ENCODE measurements around the gene RAB27B. TPM values are rescaled to one million over a fixed set of nuclear protein-coding genes. Genes with fewer than 3 reads are reported as not detected.

Gene RAB27B
- total and polyA plus RNA-seq, 2 of the 8 experiments (the other 6 are each of a cell fraction or from before 2014, with no cell fraction given) = 0.05 to 0.60 TPM

GRCh38 chr18:54786206-54786605 is 42.1 kb upstream of the RAB27B start:
- CTCF ChIA-PET (ENCODE audit: partially characterized antibody) = no interaction called here
- H3K36me3 ChIP-seq (ENCODE audit: control insufficient read depth in 2 of 4, insufficient read depth in 4 of 4, low read length in 3 of 4) = no peaks in the 10 kb centered on the region

More at GRCh38 chr18:54786206-54786605, 42.1 kb upstream of the RAB27B start:
- Histone ChIP-seq H2BK12ac (ENCODE audit: low read depth, low read length) (no peak overlapping the region), H3K4ac (replicated peaks; ENCODE audit: insufficient read length, low read depth, low read length) (no peak overlapping the region), H3K9me3 (ENCODE audit: insufficient read depth in 2 of 2, low read depth in 1 of 2, low read length in 1 of 2) (no peaks in the 10 kb centered on the region), H3K27me3 (replicated peaks in 1 of 4; ENCODE audit: control insufficient read depth in 3 of 4, extremely low read depth in 1 of 4, insufficient read depth in 3 of 4, low read length in 3 of 4) (no peaks in the 10 kb centered on the region), H3K4me3 (ENCODE audit: extremely low read depth in 1 of 4, insufficient read depth in 2 of 4, low read depth in 3 of 4, low read length in 4 of 4) (no peak overlapping the region), H2BK120ac (replicated peaks; ENCODE audit: low read depth, low read length) (no peak overlapping the region), H4K20me1 (replicated peaks in 1 of 2; ENCODE audit: control insufficient read depth in 1 of 2, insufficient read depth in 2 of 2, low read length in 2 of 2) (no peaks in the 10 kb centered on the region), H3K9ac (replicated peaks in 1 of 4; ENCODE audit: extremely low read depth in 1 of 4, low read depth in 3 of 4, low read length in 3 of 4) (no peak overlapping the region), H3K79me1 (ENCODE audit: low read depth, low read length) (no peaks in the 10 kb centered on the region), H3K14ac (ENCODE audit: insufficient read length) (no peak overlapping the region), H3K23me2 (ENCODE audit: low read depth, low read length) (no peaks in the 10 kb centered on the region), H2BK20ac (ENCODE audit: low read length) (no peak overlapping the region), H3K4me2 (ENCODE audit: insufficient read depth in 1 of 2, low read depth in 2 of 2, low read length in 2 of 2) (no peak overlapping the region), H4K91ac (replicated peaks; ENCODE audit: insufficient read length, low read length) (no peak overlapping the region), H2BK15ac (ENCODE audit: low read length) (no peak overlapping the region), H2AFZ (ENCODE audit: low read length) (no peak overlapping the region), H3K4me1 (replicated peaks in 1 of 4; ENCODE audit: control insufficient read depth in 3 of 4, insufficient read depth in 4 of 4, low read length in 3 of 4) (no peaks in the 10 kb centered on the region), H2AK5ac (ENCODE audit: low read depth, low read length) (no peak overlapping the region), H3K27ac (ENCODE audit: low read depth, low read length) (no peak overlapping the region), H3K18ac (ENCODE audit: extremely low read depth, low read length) (no peak overlapping the region), H4K5ac (ENCODE audit: insufficient read length, low read depth, low read length) (no peak overlapping the region), H2BK5ac (ENCODE audit: low read depth, low read length) (no peak overlapping the region), H4K8ac (ENCODE audit: extremely low read depth, insufficient read depth, low read length) (no peak overlapping the region), H3K56ac (replicated peaks; ENCODE audit: insufficient read length, low read depth, low read length) (no peak overlapping the region), H3K23ac (ENCODE audit: insufficient read length) (no peak overlapping the region), H3K79me2 (ENCODE audit: control insufficient read depth in 1 of 2, insufficient read depth in 2 of 2, low read length in 2 of 2) (no peaks in the 10 kb centered on the region)
- TF ChIP-seq TEAD4 (IDR thresholded peaks at IDR 0.05; ENCODE audit: low read depth, low read length) = no peak
- TF ChIP-seq TBP (IDR thresholded peaks at IDR 0.05; ENCODE audit: low read depth, low read length) = no peak
- no peak for DNase-seq (ENCODE audit: low read depth in 1 of 2, low spot score in 2 of 2)
- WGBS, 2 experiments (ENCODE audit: extremely low coverage in 1 of 2, insufficient coverage in 1 of 2, insufficient read length in 1 of 2, insufficient replicate concordance in 2 of 2, low coverage in 1 of 2, low lambda C conversion rate in 2 of 2, missing lambda C conversion rate in 1 of 2) = 71% methylated on average over 1 of the region's 1 CpG; no CpG with 5 or more reads in 1 of the 2 experiments
- no peak for FAIRE-seq
- POLR2A ChIA-PET (ENCODE audit: partially characterized antibody) = no interaction called here
